Measurements from ENCODE around the gene CDC6.

GRCh38 chr17:40347319-40348135 is 59.8 kb downstream of the CDC6 start:
- TF ChIP-seq, protein P1, sequence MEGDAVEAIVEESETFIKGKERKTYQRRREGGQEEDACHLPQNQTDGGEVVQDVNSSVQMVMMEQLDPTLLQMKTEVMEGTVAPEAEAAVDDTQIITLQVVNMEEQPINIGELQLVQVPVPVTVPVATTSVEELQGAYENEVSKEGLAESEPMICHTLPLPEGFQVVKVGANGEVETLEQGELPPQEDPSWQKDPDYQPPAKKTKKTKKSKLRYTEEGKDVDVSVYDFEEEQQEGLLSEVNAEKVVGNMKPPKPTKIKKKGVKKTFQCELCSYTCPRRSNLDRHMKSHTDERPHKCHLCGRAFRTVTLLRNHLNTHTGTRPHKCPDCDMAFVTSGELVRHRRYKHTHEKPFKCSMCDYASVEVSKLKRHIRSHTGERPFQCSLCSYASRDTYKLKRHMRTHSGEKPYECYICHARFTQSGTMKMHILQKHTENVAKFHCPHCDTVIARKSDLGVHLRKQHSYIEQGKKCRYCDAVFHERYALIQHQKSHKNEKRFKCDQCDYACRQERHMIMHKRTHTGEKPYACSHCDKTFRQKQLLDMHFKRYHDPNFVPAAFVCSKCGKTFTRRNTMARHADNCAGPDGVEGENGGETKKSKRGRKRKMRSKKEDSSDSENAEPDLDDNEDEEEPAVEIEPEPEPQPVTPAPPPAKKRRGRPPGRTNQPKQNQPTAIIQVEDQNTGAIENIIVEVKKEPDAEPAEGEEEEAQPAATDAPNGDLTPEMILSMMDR (IDR thresholded peaks at IDR 0.05), result no peak
- TF ChIP-seq EP300 (IDR thresholded peaks at IDR 0.05), result no peak

Measured in gastroesophageal sphincter (tissue), 3 donors.